Measurements from ENCODE around the gene DENND1A.

Gene DENND1A

GRCh38 chr9:123478967-123479602 is 450.8 kb downstream of the DENND1A start:
- no peak for DNase-seq

DNA sequence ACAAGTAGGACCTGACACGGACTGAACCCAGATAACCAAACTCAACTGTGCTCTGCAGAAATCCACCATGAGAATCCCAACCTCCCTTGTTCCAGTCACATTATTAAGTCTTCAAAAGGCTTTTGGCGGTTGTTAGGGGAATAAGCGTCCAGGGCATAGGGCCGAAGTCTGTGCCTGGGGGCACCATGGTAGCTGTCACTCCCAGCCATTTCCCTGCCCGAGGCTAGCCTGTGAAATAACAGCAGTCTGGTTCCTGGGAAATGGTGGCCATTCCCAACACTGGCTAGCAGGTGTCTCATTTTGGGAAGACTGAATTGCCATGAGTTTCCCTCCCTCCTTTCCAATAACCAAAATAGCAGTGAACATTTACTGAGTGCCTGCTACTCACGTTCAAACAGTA is 451.8 kb downstream of the DENND1A start:
- DNase-seq = no peak

DNA sequence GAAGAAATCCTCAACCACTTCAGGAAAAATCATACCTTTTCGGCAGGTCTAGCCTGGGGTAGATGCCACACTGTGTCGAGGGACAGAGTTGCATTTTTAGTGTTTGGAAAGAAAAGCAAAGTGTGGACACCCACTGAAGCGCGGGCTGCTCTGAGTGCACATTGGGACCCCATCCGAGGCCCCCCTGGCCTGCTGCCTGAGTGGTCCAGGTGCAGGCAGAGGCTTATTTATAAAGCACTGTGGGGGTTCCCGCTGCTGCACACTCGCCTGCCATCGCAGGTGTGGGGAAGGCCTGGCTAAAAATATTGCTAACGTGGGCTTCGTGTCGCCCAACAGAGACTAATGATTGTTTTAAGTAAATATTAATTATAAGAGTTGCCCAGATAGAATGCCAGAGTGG is 454.5 kb downstream of the DENND1A start:
- no peak for DNase-seq

GRCh38 chr9:123472862-123473614 is 456.9 kb downstream of the DENND1A start:
- no peak for DNase-seq

- DNase-seq = no peak
These were observed 457.9 kb downstream of the DENND1A start for GRCh38 chr9:123471843-123472570.

DNA sequence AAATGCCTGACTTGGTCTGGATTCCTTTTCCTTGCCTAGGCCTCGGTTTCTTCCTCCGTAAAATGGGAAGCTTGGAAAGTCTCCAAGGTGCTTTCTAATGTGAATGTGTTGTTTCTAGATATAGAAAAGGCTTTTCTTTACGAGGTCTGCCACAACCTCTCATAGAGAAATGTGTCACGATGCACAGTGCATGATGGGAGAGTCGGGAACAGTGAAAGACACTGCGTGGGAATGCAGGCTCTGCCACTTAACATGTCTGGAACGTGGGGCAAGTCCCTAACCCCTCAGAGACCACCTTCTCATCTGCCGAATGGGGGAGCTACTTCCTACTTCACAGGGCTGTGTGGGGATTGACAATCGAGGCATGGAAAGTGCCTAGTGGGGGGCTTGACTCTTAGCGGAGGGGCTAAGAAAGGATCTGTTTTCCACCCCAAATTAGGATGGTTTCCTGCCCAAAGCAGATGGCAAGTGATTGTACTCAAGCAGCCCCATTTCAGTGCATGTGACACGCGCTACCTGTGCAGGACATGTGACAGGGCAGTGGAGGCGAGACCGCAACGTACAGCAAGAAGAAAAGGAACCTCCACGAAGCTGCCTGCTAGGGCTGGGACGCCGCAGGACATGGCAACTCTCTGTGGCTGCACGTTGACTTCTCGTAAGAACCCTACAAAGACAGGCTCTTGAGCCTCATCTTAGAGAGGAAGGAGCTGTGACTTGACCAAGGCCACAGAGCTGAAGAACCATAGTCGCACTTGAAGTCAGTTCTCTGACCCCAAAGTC is 458.7 kb downstream of the DENND1A start:
- no peak for DNase-seq

- no peak for DNase-seq
These were observed 459.7 kb downstream of the DENND1A start for GRCh38 chr9:123470121-123470782.

DNA sequence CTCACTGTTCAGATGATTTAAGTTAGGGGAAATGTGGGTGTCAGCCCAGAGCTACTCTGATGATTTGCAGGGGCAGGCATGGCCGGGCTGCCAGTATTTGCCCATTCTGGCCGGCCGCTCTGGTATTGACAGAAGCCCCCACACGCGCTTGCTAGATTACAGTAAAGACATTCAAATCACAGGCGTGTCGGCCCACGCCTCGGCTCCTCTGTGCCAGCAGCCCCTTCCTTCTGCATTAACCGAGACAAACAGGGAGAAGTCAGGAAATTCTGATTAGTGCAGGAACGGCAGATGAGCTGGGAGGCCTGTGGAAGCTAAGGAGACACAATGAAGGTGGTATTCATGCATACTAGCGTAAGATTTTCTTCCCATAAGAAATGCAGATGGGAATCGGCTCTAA is 460.6 kb downstream of the DENND1A start:
- DNase-seq = no peak

DNA sequence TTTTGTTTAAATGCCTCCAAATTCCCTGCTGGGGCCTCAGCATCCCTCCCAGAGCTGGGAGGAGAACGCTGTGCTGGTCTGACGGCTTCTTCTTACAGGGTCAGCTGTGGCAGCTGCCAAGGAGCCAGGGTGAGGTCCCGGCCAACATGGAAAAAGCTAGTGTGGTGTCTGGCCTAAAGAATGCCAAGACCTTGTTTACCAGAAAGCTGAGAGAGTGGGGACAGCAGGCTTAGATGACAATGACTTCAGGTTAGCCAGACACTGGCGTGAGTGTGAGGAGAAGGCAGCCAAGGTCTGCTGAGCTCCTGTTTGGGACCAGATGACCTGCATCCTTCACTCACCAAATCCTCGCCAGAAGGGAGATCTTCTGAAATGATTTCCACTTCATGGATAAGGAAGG is 461.4 kb downstream of the DENND1A start:
- no peak for DNase-seq

GRCh38 chr9:123465304-123465703 is 464.6 kb downstream of the DENND1A start:
- no peak for DNase-seq

DNA sequence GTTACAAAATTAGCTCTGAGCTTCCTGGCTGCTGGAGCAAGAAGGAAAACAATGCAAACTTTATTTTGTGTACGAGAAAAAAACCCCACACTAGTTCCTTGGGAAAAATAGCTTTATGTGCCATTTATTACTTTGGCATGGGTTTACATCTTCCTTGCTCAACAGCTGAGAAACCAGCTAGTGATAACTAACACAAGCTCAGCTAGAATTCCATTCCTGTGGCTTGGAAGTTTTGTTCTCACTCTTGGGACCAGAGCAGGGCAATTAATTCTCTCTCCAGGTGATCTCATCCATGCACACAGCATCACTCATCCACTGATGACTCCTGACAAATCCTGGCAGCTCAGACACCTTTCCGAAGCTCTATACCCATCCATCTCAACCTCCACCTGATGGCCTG is 469.8 kb downstream of the DENND1A start:
- no peak for DNase-seq

DNA sequence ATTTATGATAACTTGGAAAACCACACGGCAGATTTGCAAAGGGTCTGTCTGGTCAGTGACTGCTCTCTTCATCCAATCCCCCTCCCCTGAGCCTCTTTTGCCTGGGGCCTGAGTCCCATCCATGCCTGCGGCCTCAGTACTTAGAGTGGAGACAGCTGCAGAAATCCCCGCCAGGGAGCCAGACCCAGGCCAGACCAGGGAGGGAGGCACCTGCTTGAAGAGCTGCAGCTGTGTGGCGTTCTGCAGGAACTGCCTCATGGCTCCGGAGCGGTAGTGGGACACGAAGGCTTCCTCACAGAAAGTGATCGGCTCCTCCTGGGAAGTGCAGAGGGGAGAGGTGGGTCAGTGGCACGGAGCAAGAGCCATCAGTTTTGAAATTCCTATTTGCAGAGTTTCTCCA is 472.3 kb downstream of the DENND1A start:
- DNase-seq = no peak

- DNase-seq = no peak
These were observed 473.9 kb downstream of the DENND1A start for GRCh38 chr9:123456011-123456410.

- DNase-seq = no peak
These were observed 474.7 kb downstream of the DENND1A start for GRCh38 chr9:123455187-123455586.

GRCh38 chr9:123454361-123454760 is 475.6 kb downstream of the DENND1A start:
- no peak for DNase-seq

DNA sequence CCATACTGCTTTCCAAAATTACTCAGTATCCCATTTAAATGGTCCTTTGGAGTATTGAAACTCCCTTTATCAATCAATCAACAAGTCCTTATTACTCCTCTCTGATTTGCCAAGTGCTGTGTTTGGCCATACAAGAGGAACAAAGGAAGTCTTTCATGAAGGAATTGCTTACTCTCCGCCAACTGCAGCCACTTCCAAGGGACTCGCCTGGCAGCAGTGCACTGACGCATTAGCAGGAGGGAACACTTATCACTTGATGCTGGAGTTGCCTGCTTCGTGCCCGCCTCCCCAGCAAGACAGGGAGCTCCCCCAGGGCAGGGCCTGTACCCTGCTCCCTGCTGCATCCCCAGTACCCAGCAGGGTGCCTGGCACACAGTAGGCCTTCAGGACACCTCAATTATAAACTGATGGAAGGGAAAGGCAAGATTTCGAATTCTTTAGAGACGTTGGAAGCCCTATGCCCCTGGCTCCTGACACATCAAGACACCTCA is 476.1 kb downstream of the DENND1A start:
- DNase-seq = no peak

DNA sequence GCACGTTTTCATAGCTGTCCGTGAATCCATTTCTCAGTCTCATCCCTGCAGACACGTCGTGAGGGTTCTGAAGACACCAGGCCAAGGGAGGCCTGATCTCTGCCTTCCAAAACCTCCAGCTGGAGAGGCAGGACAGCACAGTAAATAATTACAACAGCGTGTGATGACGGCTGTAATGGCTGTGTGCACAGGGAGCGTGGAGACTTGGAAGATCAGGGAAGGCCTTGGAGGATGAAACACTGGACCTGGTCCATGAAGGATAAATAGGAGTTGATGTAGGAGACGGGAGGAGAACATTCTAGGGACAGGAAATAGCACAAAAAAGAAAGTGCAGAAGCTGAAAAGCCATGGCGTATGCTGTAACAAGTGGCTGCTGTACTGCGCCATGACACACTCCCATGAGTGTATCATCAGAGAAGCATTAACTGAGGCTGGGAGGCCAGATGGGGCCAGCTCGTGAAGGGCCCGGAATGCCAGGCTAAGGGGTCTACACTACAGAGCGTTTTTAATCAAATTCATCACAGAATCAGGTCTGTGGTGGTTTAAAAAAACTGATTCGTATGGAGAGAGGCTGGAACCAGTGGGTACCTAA is 476.8 kb downstream of the DENND1A start:
- no peak for DNase-seq

DNA sequence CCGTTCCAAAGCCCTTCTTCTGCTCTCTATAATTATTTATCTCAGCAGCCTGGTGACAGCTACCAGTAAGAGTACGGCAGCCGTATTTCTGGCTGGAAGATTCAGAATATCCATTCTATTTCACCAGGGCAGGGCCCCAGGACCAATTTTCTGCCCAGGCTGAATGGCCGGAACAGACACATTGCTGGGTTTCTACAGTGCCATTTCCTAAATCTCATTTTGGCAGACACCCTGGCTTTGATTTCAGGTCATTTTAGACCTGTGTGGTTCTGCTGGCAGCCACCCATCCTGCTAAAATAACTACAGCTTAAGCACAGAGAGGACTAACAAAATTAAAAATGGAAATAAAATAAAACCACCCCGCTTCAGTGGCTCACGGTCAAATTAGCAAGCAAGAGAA is 478.9 kb downstream of the DENND1A start:
- no peak for DNase-seq

- DNase-seq = no peak
These were observed 479.7 kb downstream of the DENND1A start for GRCh38 chr9:123450098-123450770.

- DNase-seq = no peak
These were observed 481.8 kb downstream of the DENND1A start for GRCh38 chr9:123447934-123448646.
